ENCODE measurements around the gene UVSSA. TPM values are rescaled to one million over a fixed set of nuclear protein-coding genes. Genes with fewer than 3 reads are reported as not detected.

The UVSSA gene
- total RNA-seq: 10 to 100 TPM; 22.2 to 22.3 TPM

DNA sequence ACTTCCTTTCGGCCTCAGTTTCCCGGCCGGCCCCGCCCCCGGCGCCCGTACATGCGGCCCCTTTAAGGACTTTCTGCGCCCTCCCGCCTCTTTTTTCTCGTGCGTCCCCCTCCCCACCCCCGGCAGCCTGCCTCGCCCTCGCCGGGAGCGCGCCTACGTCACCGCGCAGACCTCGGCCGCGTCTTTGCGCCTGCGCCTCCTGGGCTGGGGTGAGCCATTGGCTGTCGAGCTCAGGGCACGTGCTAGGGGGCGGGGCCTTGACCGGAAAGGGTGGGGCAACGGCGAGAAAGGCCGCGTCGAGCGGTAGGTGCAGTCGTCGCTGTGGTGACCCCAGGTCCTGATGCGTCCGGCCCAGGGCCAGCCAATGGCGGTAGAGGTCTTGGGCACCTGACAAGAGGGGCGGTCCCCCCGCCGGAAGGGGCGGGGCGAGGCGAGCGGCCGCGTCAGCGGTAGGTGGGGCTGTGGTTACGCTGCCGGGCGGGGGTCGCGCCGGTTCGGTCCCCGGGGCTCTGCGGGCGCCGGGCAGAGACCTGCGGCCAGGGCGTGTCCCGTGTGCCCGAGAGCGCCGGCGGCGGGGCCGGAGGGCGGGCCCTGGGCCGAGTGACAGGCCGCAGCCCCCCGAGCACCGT, at the start of gene UVSSA:
TSS of gene UVSSA (plus strand) at position 428 of the 629 bp plus-strand sequence. CDS start 884 bp downstream, outside the sequence.
- peaks cover 45% of the 10 kb centered on the region for H3K4me1 Mint-ChIP-seq
- H3K27me3 Mint-ChIP-seq: no peaks in the 10 kb centered on the region
- peak; percentile 100 for DNase-seq
- POLR2A ChIA-PET: interaction anchor here (0.6 to 5.5 kb wide), 25 partner anchors 9 to 417 kb away, joined by 3 to 120 read pairs (median 5); partner anchors contain the start of genes CTBP1, MAEA, SLBP and SPON2
- H3K36me3 Mint-ChIP-seq (ENCODE audit: low read depth): peaks cover 18% of the 10 kb centered on the region
- peak within 1 kb of the TSS; percentile 95 for H3K27ac Mint-ChIP-seq
- no peaks in the 10 kb centered on the region for H3K9me3 Mint-ChIP-seq
- H3K4me3 Mint-ChIP-seq: peak within 1 kb of the TSS; percentile 94
- CTCF ChIA-PET: interaction anchor here (0.7 to 4.2 kb wide), 18 partner anchors 10 to 346 kb away, joined by 3 to 35 read pairs (median 4); partner anchors contain the start of genes CTBP1 and MAEA

GRCh38 chr4:1297456-1298325, 49.3 kb upstream of the UVSSA start:
- peaks cover 45% of the 10 kb centered on the region for H3K36me3 Mint-ChIP-seq (ENCODE audit: low read depth)
- peaks cover 48% of the 10 kb centered on the region for H3K4me1 Mint-ChIP-seq
- H3K27me3 Mint-ChIP-seq: no peaks in the 10 kb centered on the region
- H3K9me3 Mint-ChIP-seq: no peaks in the 10 kb centered on the region
- H3K27ac Mint-ChIP-seq: peak overlapping the region; percentile 10
- POLR2A ChIA-PET: no interaction called here
- H3K4me3 Mint-ChIP-seq: no peak overlapping the region
- CTCF ChIA-PET: no interaction called here
- DNase-seq: no peak

DNA sequence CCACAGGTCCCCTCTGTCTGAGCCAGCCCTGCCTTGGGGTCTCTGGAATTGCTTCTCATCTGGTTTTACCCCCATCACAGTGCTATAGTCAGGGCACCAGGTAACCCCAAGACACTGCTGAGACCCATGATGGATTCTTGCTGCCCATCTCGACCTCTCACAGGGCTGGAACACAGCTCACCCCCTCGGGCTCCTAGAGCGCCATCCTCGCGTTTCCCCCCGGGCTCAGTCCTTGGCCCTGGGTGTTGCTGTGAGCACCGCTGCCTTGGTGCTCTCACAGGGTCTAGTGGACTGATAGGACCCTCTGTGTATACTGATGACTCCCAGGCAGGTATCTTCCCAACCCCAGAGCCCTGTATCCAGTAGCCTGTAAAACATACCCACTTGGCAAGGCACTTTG, 48.5 kb upstream of the UVSSA start:
- H3K36me3 Mint-ChIP-seq (ENCODE audit: low read depth): peaks cover 47% of the 10 kb centered on the region
- ChIA-PET CTCF (no interaction called here), POLR2A (no interaction called here)
- H3K27me3 Mint-ChIP-seq: no peaks in the 10 kb centered on the region
- H3K4me3 Mint-ChIP-seq: no peak overlapping the region
- no peaks in the 10 kb centered on the region for H3K9me3 Mint-ChIP-seq
- H3K4me1 Mint-ChIP-seq: peaks cover 48% of the 10 kb centered on the region
- no peak for DNase-seq
- no peak overlapping the region for H3K27ac Mint-ChIP-seq

- peaks cover 43% of the 10 kb centered on the region for H3K4me1 Mint-ChIP-seq
- ChIA-PET CTCF (interaction anchor here (1.5 kb wide), 1 partner anchor 9 kb away, joined by 3 read pairs; no protein-coding TSS in a partner anchor), POLR2A (interaction anchor here (1.1 kb wide), 1 partner anchor 47 kb away, joined by 3 read pairs; no protein-coding TSS in a partner anchor)
- H3K27me3 Mint-ChIP-seq: no peaks in the 10 kb centered on the region
- H3K36me3 Mint-ChIP-seq (ENCODE audit: low read depth): peaks cover 48% of the 10 kb centered on the region
- DNase-seq: no peak
- no peak overlapping the region for H3K27ac Mint-ChIP-seq
- no peak overlapping the region for H3K4me3 Mint-ChIP-seq
- no peaks in the 10 kb centered on the region for H3K9me3 Mint-ChIP-seq
Observed at GRCh38 chr4:1299301-1299860, 47.6 kb upstream of the UVSSA start.

DNA sequence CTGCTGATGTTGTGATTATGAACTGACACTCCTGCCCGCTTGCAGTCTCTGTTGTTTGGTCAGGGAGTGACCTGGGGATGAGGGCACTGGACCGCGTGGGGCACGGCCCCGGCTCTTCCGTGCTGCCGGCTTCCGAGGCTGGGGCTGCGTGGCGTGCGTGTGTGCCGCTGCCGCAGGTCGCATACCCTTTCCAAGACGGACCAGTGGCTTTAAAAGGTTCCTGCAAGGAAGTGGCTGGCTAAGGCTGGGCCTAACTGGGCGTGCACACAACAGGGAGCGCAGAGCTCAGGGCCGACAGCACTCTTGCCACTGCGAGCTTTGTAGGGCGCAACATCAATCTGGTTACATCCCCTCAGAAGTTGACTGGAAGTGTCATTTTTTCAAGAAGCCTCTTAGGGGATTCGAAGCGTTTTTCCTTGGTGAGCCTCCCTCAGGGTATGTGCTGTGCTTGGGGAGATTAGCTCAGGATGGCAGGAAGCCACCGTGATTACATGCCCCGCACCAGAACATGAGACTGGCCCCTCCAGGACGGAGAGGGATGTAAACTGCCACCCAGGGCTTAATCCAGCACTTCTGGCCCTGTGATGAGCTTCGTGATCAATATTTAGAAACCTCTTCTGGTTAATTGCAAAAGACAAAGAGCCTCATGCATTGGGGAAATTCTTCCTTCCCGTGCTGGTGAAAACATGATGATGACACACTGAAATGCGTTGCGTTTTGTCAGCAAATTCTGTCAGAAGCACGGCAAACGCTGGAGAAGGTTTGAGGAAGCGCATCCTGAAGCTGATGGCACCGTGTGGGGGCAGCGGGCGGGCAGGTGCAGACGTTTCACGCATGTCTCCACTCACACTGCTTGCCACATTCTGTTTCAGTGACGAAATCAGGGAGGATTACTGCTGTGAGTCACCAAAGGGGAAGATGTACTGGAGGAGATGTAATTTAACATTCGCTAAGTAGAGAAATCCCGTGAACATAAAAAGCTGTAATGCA, 46.2 kb upstream of the UVSSA start:
- Mint-ChIP-seq H3K9me3 (no peaks in the 10 kb centered on the region), H3K36me3 (ENCODE audit: low read depth) (peaks cover 58% of the 10 kb centered on the region), H3K27ac (peak overlapping the region; percentile 54), H3K4me1 (peaks cover 48% of the 10 kb centered on the region), H3K4me3 (no peak overlapping the region), H3K27me3 (no peaks in the 10 kb centered on the region)
- ChIA-PET POLR2A (interaction anchor here (1.1 to 4.1 kb wide), 3 partner anchors 11 to 46 kb away, joined by 3 to 22 read pairs (median 3); partner anchors contain the start of genes MAEA and UVSSA), CTCF (interaction anchor here (0.9 to 1.5 kb wide), 2 partner anchors 10 to 33 kb away, joined by 3 read pairs; no protein-coding TSS in a partner anchor)
- DNase-seq: peak; percentile 56

- Mint-ChIP-seq H3K27me3 (no peaks in the 10 kb centered on the region), H3K4me3 (no peak overlapping the region), H3K9me3 (no peaks in the 10 kb centered on the region), H3K27ac (no peak overlapping the region), H3K4me1 (peaks cover 58% of the 10 kb centered on the region), H3K36me3 (ENCODE audit: low read depth) (peaks cover 61% of the 10 kb centered on the region)
- ChIA-PET CTCF (interaction anchor here (0.6 kb wide), 1 partner anchor 303 kb away, joined by 3 read pairs; no protein-coding TSS in a partner anchor), POLR2A (interaction anchor here (4.1 kb wide), 1 partner anchor 12 kb away, joined by 22 read pairs; the partner anchor contains the start of gene MAEA)
- no peak for DNase-seq
Observed at GRCh38 chr4:1302159-1302558, 44.8 kb upstream of the UVSSA start.

DNA sequence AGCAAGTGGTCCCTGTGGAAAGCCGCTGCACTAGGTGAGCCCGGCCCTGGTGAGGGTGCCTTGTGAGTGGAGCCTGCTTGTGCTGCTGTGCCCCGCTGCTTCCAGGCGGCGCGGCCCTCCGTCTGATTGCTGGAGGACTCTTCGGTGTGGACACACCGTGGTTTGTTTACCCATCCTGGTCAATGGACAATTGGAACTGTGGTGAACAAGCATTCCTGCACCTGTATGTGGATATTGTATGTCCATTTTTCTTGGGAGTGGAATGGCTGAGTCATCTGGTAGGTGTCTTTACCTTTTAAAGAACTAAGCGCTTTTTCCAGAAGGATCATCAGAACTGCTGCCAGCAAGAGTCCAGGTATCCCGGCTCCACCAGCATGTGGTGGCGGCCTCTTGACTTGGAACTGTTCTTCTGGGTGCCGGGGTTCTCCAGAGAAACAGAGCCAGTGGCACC, 41.7 kb upstream of the UVSSA start:
- H3K9me3 Mint-ChIP-seq: no peaks in the 10 kb centered on the region
- peak overlapping the region; percentile 84 for H3K27ac Mint-ChIP-seq
- CTCF ChIA-PET: no interaction called here
- H3K27me3 Mint-ChIP-seq: no peaks in the 10 kb centered on the region
- peaks cover 58% of the 10 kb centered on the region for H3K36me3 Mint-ChIP-seq (ENCODE audit: low read depth)
- POLR2A ChIA-PET: interaction anchor here (1.1 to 1.7 kb wide), 2 partner anchors 16 to 42 kb away, joined by 3 to 4 read pairs; partner anchors contain the start of gene MAEA
- DNase-seq: no peak
- no peak overlapping the region for H3K4me3 Mint-ChIP-seq
- H3K4me1 Mint-ChIP-seq: peaks cover 71% of the 10 kb centered on the region

- Mint-ChIP-seq H3K27ac (peak overlapping the region; percentile 84), H3K4me3 (peak overlapping the region; percentile 16), H3K27me3 (no peaks in the 10 kb centered on the region), H3K4me1 (peaks cover 69% of the 10 kb centered on the region), H3K9me3 (no peaks in the 10 kb centered on the region), H3K36me3 (ENCODE audit: low read depth) (peaks cover 52% of the 10 kb centered on the region)
- CTCF ChIA-PET: no interaction called here
- peak; percentile 68 for DNase-seq
- POLR2A ChIA-PET: interaction anchor here (1.1 to 1.7 kb wide), 2 partner anchors 16 to 42 kb away, joined by 3 to 4 read pairs; partner anchors contain the start of gene MAEA
Observed at GRCh38 chr4:1305781-1306455, 41.1 kb upstream of the UVSSA start.

GRCh38 chr4:1307951-1308735, 38.9 kb upstream of the UVSSA start:
- Mint-ChIP-seq H3K9me3 (no peaks in the 10 kb centered on the region), H3K4me1 (peaks cover 71% of the 10 kb centered on the region), H3K27me3 (no peaks in the 10 kb centered on the region), H3K4me3 (no peak overlapping the region), H3K36me3 (ENCODE audit: low read depth) (peaks cover 55% of the 10 kb centered on the region), H3K27ac (no peak overlapping the region)
- DNase-seq: no peak
- ChIA-PET POLR2A (interaction anchor here (1.7 to 4.9 kb wide), 4 partner anchors 11 to 57 kb away, joined by 5 to 44 read pairs (median 18); partner anchors contain the start of genes MAEA and UVSSA), CTCF (interaction anchor here (1.1 to 3.6 kb wide), 3 partner anchors 11 to 40 kb away, joined by 3 to 16 read pairs (median 4); partner anchors contain the start of gene UVSSA)

GRCh38 chr4:1309261-1310010, 37.6 kb upstream of the UVSSA start:
- H3K36me3 Mint-ChIP-seq (ENCODE audit: low read depth): peaks cover 60% of the 10 kb centered on the region
- H3K4me1 Mint-ChIP-seq: peaks cover 72% of the 10 kb centered on the region
- DNase-seq: peak; percentile 59
- peak overlapping the region; percentile 45 for H3K4me3 Mint-ChIP-seq
- H3K27me3 Mint-ChIP-seq: no peaks in the 10 kb centered on the region
- ChIA-PET CTCF (interaction anchor here (1.1 to 3.6 kb wide), 3 partner anchors 9 to 41 kb away, joined by 3 to 16 read pairs (median 7); partner anchors contain the start of gene UVSSA), POLR2A (interaction anchor here (1.6 to 4.9 kb wide), 7 partner anchors 9 to 62 kb away, joined by 4 to 44 read pairs (median 7); partner anchors contain the start of genes CTBP1, MAEA and UVSSA)
- peak overlapping the region; percentile 60 for H3K27ac Mint-ChIP-seq
- no peaks in the 10 kb centered on the region for H3K9me3 Mint-ChIP-seq

Measured in activated CD4-positive, alpha-beta memory T cell treated with anti-CD3 and anti-CD28 coated beads, Interleukin-2, amount 10 ng/mL, durations not matched to agents 7 days and 5 days (primary cell).